SU-DHL-6 (cell line): ENCODE results near the gene MTMR3.

Experiments used
- H2AFZ ChIP-seq: fragments of 200-600 bp; sonication (generic); 2 replicates; pipeline ENCODE4 v1.6.1; 2014; ENCODE audit warnings: low read depth, mild to moderate bottlenecking, moderate library complexity, mixed read lengths, antibody characterized with exemption, low read length; ENCODE audit not compliant: severe bottlenecking
- H3F3A ChIP-seq: fragments of 200-600 bp; shearing (Covaris generic); 2 replicates; pipeline ENCODE4 v1.6.0; 2016; ENCODE audit warnings: antibody characterized with exemption, mild to moderate bottlenecking; ENCODE audit not compliant: insufficient read depth
- H3K27ac ChIP-seq: fragments of 200-600 bp; sonication (generic); 2 replicates; pipeline ENCODE4 v1.5.1; 2016; ENCODE audit warnings: low read depth, mild to moderate bottlenecking, low read length, moderate library complexity, mixed read lengths
- H3K27me3 ChIP-seq: fragments of 200-600 bp; sonication (generic), shearing (Covaris generic); 2 replicates; pipeline ENCODE4 v1.6.0; 2014; ENCODE audit warnings: mild to moderate bottlenecking, low read length
- H3K36me3 ChIP-seq: fragments of 200-600 bp; sonication (generic); 2 replicates; pipeline ENCODE4 v1.6.1; 2014; ENCODE audit warnings: mild to moderate bottlenecking, low read length, mixed read lengths
- H3K4me2 ChIP-seq: fragments of 300-600, 200-600 bp; shearing (Covaris generic), sonication (generic); 2 replicates; pipeline ENCODE4 v1.6.0; 2014; ENCODE audit warnings: low read length, low read depth, mild to moderate bottlenecking; ENCODE audit not compliant: poor library complexity, severe bottlenecking
- H3K4me3 ChIP-seq: fragments of 200-600 bp; sonication (generic); 2 replicates; pipeline ENCODE4 v1.5.1; 2014; ENCODE audit warnings: antibody characterized with exemption, low read length, mild to moderate bottlenecking, mixed read lengths; ENCODE audit not compliant: insufficient read depth, poor library complexity, severe bottlenecking
- H3K79me2 ChIP-seq: fragments of 200-600 bp; sonication (generic); 2 replicates; pipeline ENCODE4 v1.6.1; 2014; ENCODE audit warnings: mild to moderate bottlenecking, low read length, moderate library complexity; ENCODE audit not compliant: insufficient read depth
- H3K9ac ChIP-seq: fragments of 200-600 bp; sonication (generic); 2 replicates; pipeline ENCODE4 v1.7.0; 2014; ENCODE audit warnings: mild to moderate bottlenecking, low read length
- H3K9me2 ChIP-seq: fragments of 200-600 bp; sonication (generic); replicated peaks from 2 replicates; pipeline ENCODE4 v1.6.1; 2014; ENCODE audit warnings: low read length; ENCODE audit not compliant: insufficient read depth
- H3K9me3 ChIP-seq: fragments of 200-600 bp; sonication (generic); 2 replicates; pipeline ENCODE4 v1.6.1; 2014; ENCODE audit warnings: low read length, mixed read lengths; ENCODE audit not compliant: insufficient read depth
- H4K20me1 ChIP-seq: fragments of 200-600 bp; sonication (generic); 2 replicates; pipeline ENCODE4 v1.6.1; 2014; ENCODE audit warnings: low read depth, mild to moderate bottlenecking, antibody characterized with exemption, low read length, moderate library complexity, mixed read lengths
- CTCF ChIP-seq: fragments of 200-600 bp; sonication (generic); IDR thresholded peaks from one replicate; pipeline ENCODE4 v1.5.1; 2017; ENCODE audit warnings: antibody characterized with exemption, mild to moderate bottlenecking, low read length, moderate library complexity; ENCODE audit not compliant: insufficient read depth, poor library complexity, severe bottlenecking
- EZH2phosphoT487 ChIP-seq: fragments of 200-600 bp; sonication (generic), shearing (Covaris generic); conservative IDR thresholded peaks from 2 replicates; pipeline ENCODE4 v1.6.1; 2018; ENCODE audit warnings: mild to moderate bottlenecking, antibody characterized with exemption, low read length, moderate library complexity, mixed read lengths

Gene MTMR3

GRCh38 chr22:30044369-30044768 lies 161.4 kb downstream of the MTMR3 start:
- Histone ChIP-seq H3F3A (no peaks in the 10 kb centered on the region), H3K79me2 (no peaks in the 10 kb centered on the region), H3K27ac (no peak overlapping the region), H3K36me3 (no peaks in the 10 kb centered on the region), H3K4me3 (no peak overlapping the region), H3K27me3 (no peaks in the 10 kb centered on the region), H3K4me2 (no peak overlapping the region), H3K9ac (no peak overlapping the region), H4K20me1 (no peaks in the 10 kb centered on the region), H2AFZ (no peak overlapping the region), H3K9me3 (no peaks in the 10 kb centered on the region), H3K9me2 (no peaks in the 10 kb centered on the region)
- TF ChIP-seq EZH2phosphoT487 = no peak
- no peak for TF ChIP-seq CTCF

- H3F3A ChIP-seq = no peaks in the 10 kb centered on the region
- no peaks in the 10 kb centered on the region for H3K79me2 ChIP-seq
- no peak overlapping the region for H3K27ac ChIP-seq
- no peak overlapping the region for H2AFZ ChIP-seq
- no peaks in the 10 kb centered on the region for H3K36me3 ChIP-seq
- no peaks in the 10 kb centered on the region for H3K9me3 ChIP-seq
- H3K4me3 ChIP-seq = no peak overlapping the region
- no peaks in the 10 kb centered on the region for H4K20me1 ChIP-seq
- TF ChIP-seq CTCF = no peak
- TF ChIP-seq EZH2phosphoT487 = no peak
- no peaks in the 10 kb centered on the region for H3K9me2 ChIP-seq
- H3K9ac ChIP-seq = no peak overlapping the region
- H3K27me3 ChIP-seq = no peaks in the 10 kb centered on the region
- no peak overlapping the region for H3K4me2 ChIP-seq
Measured at GRCh38 chr22:30044881-30045493, 162.0 kb downstream of the MTMR3 start.

GRCh38 chr22:30045494-30045887 lies 162.5 kb downstream of the MTMR3 start:
- no peaks in the 10 kb centered on the region for H3K27me3 ChIP-seq
- H3K9me3 ChIP-seq = no peaks in the 10 kb centered on the region
- no peak overlapping the region for H3K27ac ChIP-seq

More at GRCh38 chr22:30045494-30045887, 162.5 kb downstream of the MTMR3 start:
- Histone ChIP-seq H3K36me3 (no peaks in the 10 kb centered on the region), H3K9me2 (no peaks in the 10 kb centered on the region), H2AFZ (no peak overlapping the region), H3K4me2 (no peak overlapping the region), H3K9ac (no peak overlapping the region), H4K20me1 (no peaks in the 10 kb centered on the region), H3K4me3 (no peak overlapping the region), H3K79me2 (no peaks in the 10 kb centered on the region), H3F3A (no peaks in the 10 kb centered on the region)
- TF ChIP-seq CTCF (no peak), EZH2phosphoT487 (no peak)
